Endothelial cell of umbilical vein (primary cell): ENCODE results near the gene NAV2. TPM values are rescaled to one million over a fixed set of nuclear protein-coding genes. Genes with fewer than 3 reads are reported as not detected.

ENCODE experiments used
- BruUV-seq: library from RNA; stranded (reverse); fragments of 400-500 nt; replicated peaks from 2 replicates; lab custom pipeline; 2021; lab: Mats Ljungman, UMichigan
- CTCF ChIA-PET: fragments of 300-600, 350-600 bp; sonication (Branson Sonifier 250); formaldehyde crosslinking; loops from one replicate; lab custom pipeline; 2021; ENCODE audit warnings: antibody characterized with exemption, inconsistent platforms; lab: Charles Lee
- POLR2A ChIA-PET: fragments of 300-600, 350-600 bp; sonication (Branson Sonifier 250); formaldehyde crosslinking; loops from one replicate; lab custom pipeline; 2021; ENCODE audit warnings: antibody characterized with exemption, inconsistent platforms; lab: Charles Lee
- DNase-seq: peaks from one replicate; pipeline ENCODE4 v3.0.0-alpha.2; 2011; ENCODE audit warnings: low read depth, low spot score
- FAIRE-seq: peaks from 2 replicates; lab custom pipeline; 2011; peaks lifted over from hg19 to GRCh38; lab: Jason Lieb, UNC
- H2AFZ ChIP-seq: 2 replicates; pipeline ENCODE4 v1.6.0; 2012; ENCODE audit warnings: low read depth, low read length, control low read depth, inconsistent platforms
- H3K27ac ChIP-seq: 2 replicates; pipeline ENCODE4 v1.5.1; 2011; ENCODE audit warnings: low read depth, mild to moderate bottlenecking, control low read depth, low read length, moderate library complexity; ENCODE audit not compliant: insufficient read depth
- H3K27me3 ChIP-seq, 2 experiments: 2 replicates each; pipeline versions ENCODE4 v1.6.0 to v1.6.1; 2011; ENCODE audit warnings: low read length in 2 of 2, mixed read lengths in 1 of 2; ENCODE audit not compliant: control insufficient read depth in 2 of 2, insufficient read depth in 2 of 2
- H3K36me3 ChIP-seq, 2 experiments: 2 replicates in 1 of 2; 3 replicates in 1 of 2; pipeline ENCODE4 v1.5.1; 2011; ENCODE audit warnings: low read length in 2 of 2, mild to moderate bottlenecking in 1 of 2, moderate library complexity in 1 of 2; ENCODE audit not compliant: control insufficient read depth in 2 of 2, insufficient read depth in 2 of 2; ENCODE audit errors: extremely low read depth in 1 of 2
- H3K4me1 ChIP-seq: 3 replicates; pipeline ENCODE4 v1.5.1; 2011; ENCODE audit warnings: mild to moderate bottlenecking, low read length; ENCODE audit not compliant: control insufficient read depth, insufficient read depth; ENCODE audit errors: extremely low read depth
- H3K4me2 ChIP-seq: 2 replicates; pipeline ENCODE4 v1.6.1; 2011; ENCODE audit warnings: low read length, control low read depth, mixed read lengths; ENCODE audit not compliant: insufficient read depth
- H3K4me3 ChIP-seq, 3 experiments: fragments of 200-600 bp in 1 of 3; sonication (generic), shearing (Covaris generic) in 1 of 3; replicated peaks in 1 of 3; 2 replicates each; pipeline ENCODE4 v1.5.1; 2011 to 2016; ENCODE audit warnings: control low read depth in 3 of 3, low read length in 3 of 3, mild to moderate bottlenecking in 2 of 3, inconsistent platforms in 1 of 3, low read depth in 1 of 3, moderate library complexity in 1 of 3; ENCODE audit not compliant: insufficient read depth in 1 of 3
- H3K79me2 ChIP-seq: 2 replicates; pipeline ENCODE4 v1.6.0; 2012; ENCODE audit warnings: low read length, inconsistent platforms; ENCODE audit not compliant: control insufficient read depth, insufficient read depth
- H3K9ac ChIP-seq: replicated peaks from 2 replicates; pipeline ENCODE3; 2011; ENCODE audit warnings: low read length, control low read depth; ENCODE audit not compliant: insufficient read depth; ENCODE audit errors: extremely low read depth
- H3K9me1 ChIP-seq: replicated peaks from 3 replicates; pipeline ENCODE4 v1.6.0; 2011; ENCODE audit warnings: mild to moderate bottlenecking, low read length; ENCODE audit not compliant: control insufficient read depth, insufficient read depth; ENCODE audit errors: extremely low read depth
- H3K9me3 ChIP-seq: replicated peaks from 2 replicates; pipeline ENCODE4 v1.5.1; 2012; ENCODE audit warnings: low read length, inconsistent platforms; ENCODE audit not compliant: control insufficient read depth, insufficient read depth
- H4K20me1 ChIP-seq: replicated peaks from 2 replicates; pipeline ENCODE3; 2011; ENCODE audit warnings: mild to moderate bottlenecking, low read length; ENCODE audit not compliant: control insufficient read depth, insufficient read depth; ENCODE audit errors: extremely low read depth
- CTCF ChIP-seq, 2 donors: IDR thresholded peaks; 1 replicate in 1 of 2; 2 replicates in 1 of 2; pipeline ENCODE4 v1.5.1; 2011; ENCODE audit warnings: low read length in 2 of 2, mild to moderate bottlenecking in 2 of 2, moderate library complexity in 2 of 2, control low read depth in 1 of 2, inconsistent platforms in 1 of 2, low read depth in 1 of 2; ENCODE audit not compliant: insufficient read depth in 1 of 2; ENCODE audit errors: extremely low read depth in 1 of 2
- EZH2 ChIP-seq: IDR thresholded peaks from 2 replicates; pipeline ENCODE4 v1.6.1; 2012; ENCODE audit warnings: borderline replicate concordance, low read depth, mild to moderate bottlenecking, moderate library complexity, low read length, inconsistent platforms; ENCODE audit not compliant: severe bottlenecking
- FOS ChIP-seq: IDR thresholded peaks from 2 replicates; pipeline ENCODE4 v1.6.1; 2011; ENCODE audit warnings: mild to moderate bottlenecking, low read length, moderate library complexity, borderline replicate concordance; ENCODE audit not compliant: insufficient read depth
- GATA2 ChIP-seq: IDR thresholded peaks from 2 replicates; pipeline ENCODE4 v1.7.0; 2011; ENCODE audit warnings: low read depth, mild to moderate bottlenecking, moderate library complexity, mixed read lengths, low read length; ENCODE audit not compliant: insufficient read length, insufficient read depth
- JUN ChIP-seq: IDR thresholded peaks from 2 replicates; pipeline ENCODE4 v1.6.1; 2011; ENCODE audit warnings: borderline replicate concordance, low read depth; ENCODE audit not compliant: insufficient read length, insufficient read depth
- MYC ChIP-seq: IDR thresholded peaks from one replicate; pipeline ENCODE4 v1.6.1; 2011; ENCODE audit warnings: mild to moderate bottlenecking, low read depth, low read length
- dilution Hi-C: fragments of 300-500 bp; cut with MboI; formaldehyde crosslinking; loops from one replicate; pipeline ENCODE4 v1.15.0; 2019; ENCODE audit warnings: low sequenced_read_pairs; ENCODE audit not compliant: extremely low pct_ligation_motif_present
- intact Hi-C: fragments of 100-400 bp; cut with micrococcal nuclease; formaldehyde crosslinking; loops from one replicate; pipeline ENCODE4 v1.10.0; 2022
- polyA plus RNA-seq, 4 experiments: library from polyadenylated mRNA; depleted of rRNA in 3 of 4; stranded (reverse) in 3 of 4; unstranded in 1 of 4; fragments of >200 nt; gene quantifications; 2 replicates each; pipeline versions ENCODE4 v1.2.1 to v1.2.3, GENCODE V29; 2011 to 2012; ENCODE audit warnings: missing spikeins in 1 of 4
- total RNA-seq: library from RNA; stranded (reverse); gene quantifications from 2 replicates; pipeline ENCODE4 v1.2.3, GENCODE V29; 2021

The NAV2 gene
- total and polyA plus RNA-seq, 2 donors (not counting 3 experiments of a cell fraction or from before 2014, with no cell fraction given) = 10.9 to 68.0 TPM

- dilution Hi-C loops = no loop called here
Observed at GRCh38 chr11:20122131-20122530, 409.5 kb downstream of the NAV2 start.

GRCh38 chr11:20125927-20126326 is 413.3 kb downstream of the NAV2 start:
- intact Hi-C loops (loop anchor here (5.0 kb wide), 1 partner anchor 316 kb away; no protein-coding TSS in a partner anchor), dilution Hi-C loops (no loop called here)
- no peaks in the 10 kb centered on the region for H3K4me1 ChIP-seq
- H3K4me2 ChIP-seq = no peak overlapping the region
- ChIA-PET CTCF (interaction anchor here (1.2 to 1.4 kb wide), 2 partner anchors 14 to 228 kb away, joined by 3 to 4 read pairs; no protein-coding TSS in a partner anchor), POLR2A (no interaction called here)
- H3K36me3 ChIP-seq = no peaks in the 10 kb centered on the region
- H4K20me1 ChIP-seq = no peaks in the 10 kb centered on the region
- no peaks in the 10 kb centered on the region for H3K27me3 ChIP-seq
- H3K4me3 ChIP-seq = no peak overlapping the region
- no peaks in the 10 kb centered on the region for H3K9me1 ChIP-seq
- H2AFZ ChIP-seq = no peak overlapping the region
- TF ChIP-seq GATA2 (no peak), CTCF (IDR thresholded peaks at IDR 0.05; ENCODE audit: extremely low read depth in 1 of 2, insufficient read depth in 1 of 2, low read depth in 1 of 2, low read length in 2 of 2) (no peak), EZH2 (no peak), FOS (no peak), MYC (no peak), JUN (no peak)
- FAIRE-seq (no peak), DNase-seq (no peak)
- H3K9ac ChIP-seq = no peak overlapping the region
- no peaks in the 10 kb centered on the region for H3K79me2 ChIP-seq
- H3K27ac ChIP-seq = no peak overlapping the region
- BruUV-seq = no TSS peak
- H3K9me3 ChIP-seq = no peaks in the 10 kb centered on the region

More at GRCh38 chr11:20122131-20122530, 409.5 kb downstream of the NAV2 start:
- H4K20me1 ChIP-seq = no peaks in the 10 kb centered on the region
- H3K9me1 ChIP-seq = no peaks in the 10 kb centered on the region
- no peak overlapping the region for H3K4me3 ChIP-seq
- intact Hi-C loops = no loop called here
- H3K27me3 ChIP-seq = no peaks in the 10 kb centered on the region
- peaks cover 3 to 13% of the 10 kb centered on the region in 2 experiments for H3K36me3 ChIP-seq
- no TSS peak for BruUV-seq
- no peak overlapping the region for H2AFZ ChIP-seq
- DNase-seq (no peak), FAIRE-seq (no peak)
- no peak overlapping the region for H3K27ac ChIP-seq
- no peak overlapping the region for H3K4me2 ChIP-seq
- H3K9ac ChIP-seq = no peak overlapping the region
- no peaks in the 10 kb centered on the region for H3K79me2 ChIP-seq
- POLR2A ChIA-PET = no interaction called here
- CTCF ChIA-PET = no interaction called here
- TF ChIP-seq JUN = no peak
- no peaks in the 10 kb centered on the region for H3K9me3 ChIP-seq
- H3K4me1 ChIP-seq = no peaks in the 10 kb centered on the region
